Measurements from ENCODE around the gene INSRR.

INSRR gene

DNA sequence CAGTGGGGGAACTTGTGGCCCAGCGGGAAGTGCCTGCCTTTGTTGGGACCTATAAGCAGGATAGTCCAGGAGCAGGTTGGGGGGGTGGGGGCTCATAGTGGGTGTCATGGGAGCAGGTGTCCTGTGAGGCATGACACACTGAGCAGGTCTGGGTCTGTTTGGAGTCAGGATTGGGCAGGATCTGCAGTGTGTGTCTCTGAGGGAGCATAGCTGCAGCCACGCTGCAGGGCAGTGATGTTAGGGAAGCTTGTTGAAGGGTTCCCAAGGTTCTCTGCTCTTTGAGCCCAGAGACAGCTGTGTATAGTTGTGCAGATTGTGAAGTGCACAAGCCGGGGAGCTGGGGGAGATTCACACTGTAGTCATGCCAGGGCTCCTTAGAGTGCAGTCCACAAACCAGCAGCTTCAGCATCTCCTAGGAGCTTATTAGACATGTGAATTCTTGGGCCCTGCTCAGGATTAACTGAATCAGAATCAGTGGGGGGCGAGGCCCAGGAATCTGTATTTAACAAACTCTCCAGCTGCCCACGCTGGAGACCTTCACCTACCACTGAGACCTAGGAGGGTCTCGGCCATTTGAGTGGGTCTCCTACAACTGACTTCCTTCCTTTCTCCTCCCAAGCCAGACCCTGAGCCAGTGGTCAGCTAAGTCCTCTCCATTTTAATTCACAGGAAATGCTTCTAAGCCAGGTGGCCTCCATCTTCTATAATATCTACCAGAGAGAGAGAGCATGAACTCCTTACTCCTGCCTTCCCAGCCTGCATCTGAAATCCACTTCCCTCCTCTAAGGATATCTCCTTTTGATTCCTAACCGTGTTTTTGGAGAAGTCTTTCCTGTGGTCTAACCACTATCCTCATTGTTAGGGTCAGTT, 11.1 kb downstream of the INSRR start:
- DNase-seq = no peak

DNA sequence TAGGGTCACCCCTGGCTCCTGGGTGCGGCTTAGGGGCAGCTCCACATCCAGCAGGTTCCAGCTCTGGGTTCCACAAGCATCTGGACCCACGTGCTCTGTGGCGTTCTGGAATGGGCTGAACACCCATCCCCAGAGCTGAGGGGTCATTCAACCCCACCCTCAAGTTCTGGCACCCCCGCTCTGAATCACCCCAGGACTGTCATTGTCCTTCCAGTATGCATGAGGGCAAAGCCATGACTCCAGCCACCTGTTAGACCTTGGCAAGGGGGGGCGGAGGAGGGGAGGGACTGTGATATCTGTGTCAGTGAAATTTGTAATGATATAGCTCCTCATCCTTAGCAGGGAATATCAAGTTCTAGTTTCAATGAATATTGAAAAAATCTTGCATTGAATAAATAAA, 12.3 kb downstream of the INSRR start:
- DNase-seq = no peak

DNA sequence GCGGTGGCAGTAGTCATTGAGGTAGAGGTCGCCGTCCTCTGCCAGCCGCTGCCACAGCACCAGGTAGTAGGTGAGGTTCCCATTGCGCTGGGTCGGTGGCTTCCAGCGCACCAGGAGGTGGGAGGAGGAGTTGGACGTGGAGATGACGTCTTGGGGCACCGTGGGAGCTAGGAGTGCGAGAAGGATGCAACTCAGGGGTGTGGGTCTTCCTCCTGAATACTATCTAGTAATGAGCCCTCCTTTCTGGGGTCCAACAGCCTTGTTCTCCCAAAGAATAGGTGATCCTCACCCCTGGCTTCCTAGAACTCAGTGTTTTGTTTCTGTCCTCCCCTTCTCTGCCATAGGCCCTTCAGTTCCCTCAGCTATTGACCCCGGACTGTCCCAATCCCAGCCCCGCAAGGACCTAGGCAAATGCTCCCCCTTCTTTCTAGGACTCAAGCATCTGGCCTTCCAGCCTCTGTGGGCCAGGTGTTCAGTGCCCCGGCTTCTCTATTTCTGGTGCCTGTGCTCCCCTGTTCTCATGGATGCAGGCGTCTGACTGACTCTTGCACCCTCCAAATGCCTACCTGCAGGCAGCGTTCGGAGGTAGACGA, 12.9 kb downstream of the INSRR start:
- DNase-seq = no peak

DNA sequence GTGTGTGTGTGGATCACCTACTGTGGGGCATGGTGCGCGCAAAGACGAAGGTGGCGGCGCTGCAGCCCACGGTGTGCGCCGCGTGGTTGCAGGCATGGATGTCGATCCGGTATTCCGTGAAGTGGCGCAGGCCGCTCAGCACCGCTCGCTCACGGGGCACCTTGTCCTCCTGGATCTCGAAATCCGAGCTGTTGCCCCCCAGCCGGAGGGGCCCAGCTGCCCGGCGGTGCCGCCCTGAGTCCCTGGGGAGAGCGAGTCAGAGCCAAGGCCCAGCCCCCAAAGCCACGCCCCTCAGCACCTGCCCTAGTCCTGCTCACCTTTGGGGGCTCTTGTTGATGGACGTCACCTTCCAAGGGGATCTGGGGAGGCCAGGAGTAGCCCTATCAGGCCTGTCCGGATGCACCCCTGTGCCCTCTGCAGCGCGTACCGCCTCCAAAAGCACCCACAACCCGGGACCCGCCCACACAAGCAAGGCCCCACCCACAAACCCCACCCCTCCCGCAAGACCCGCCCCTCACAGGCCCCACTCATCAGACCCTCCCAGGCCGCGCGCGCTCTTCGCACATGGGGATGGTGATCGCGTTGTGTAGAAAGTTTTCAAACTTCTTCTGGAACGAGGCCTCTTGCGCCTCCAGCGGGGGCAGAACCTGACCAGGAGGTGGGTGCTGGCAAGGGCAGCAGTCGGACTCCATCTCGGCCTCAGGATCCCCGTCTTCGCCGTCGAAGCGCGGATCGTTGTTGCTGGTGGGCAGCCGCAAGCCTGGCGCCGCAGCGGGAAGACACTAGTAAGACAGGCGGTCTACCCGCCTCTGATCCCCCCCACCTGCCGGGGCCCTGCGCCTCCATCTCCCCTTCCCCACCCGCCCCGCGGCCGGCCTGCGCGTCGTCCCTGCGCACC, 13.6 kb downstream of the INSRR start:
- no peak for DNase-seq

DNA sequence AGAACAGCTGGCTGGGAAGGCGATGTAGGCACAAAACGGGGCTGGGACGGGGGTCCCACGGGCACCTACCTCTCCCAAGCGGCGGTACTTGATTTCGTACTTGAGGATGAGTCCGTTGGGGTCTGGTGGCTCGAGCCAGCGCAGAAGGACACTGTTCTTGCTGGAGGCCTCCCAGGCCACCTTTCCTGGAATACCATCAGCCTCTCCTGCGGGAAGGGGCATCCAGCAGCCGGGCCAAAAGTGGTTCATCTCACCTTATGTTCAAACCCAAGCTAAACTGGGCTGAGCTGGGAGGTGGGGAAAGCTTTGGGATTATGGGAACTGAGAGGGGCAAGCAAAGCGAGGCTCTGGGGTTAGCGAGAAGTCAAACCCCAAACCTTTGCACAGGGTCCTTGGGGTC, 14.3 kb downstream of the INSRR start:
- no peak for DNase-seq

DNA sequence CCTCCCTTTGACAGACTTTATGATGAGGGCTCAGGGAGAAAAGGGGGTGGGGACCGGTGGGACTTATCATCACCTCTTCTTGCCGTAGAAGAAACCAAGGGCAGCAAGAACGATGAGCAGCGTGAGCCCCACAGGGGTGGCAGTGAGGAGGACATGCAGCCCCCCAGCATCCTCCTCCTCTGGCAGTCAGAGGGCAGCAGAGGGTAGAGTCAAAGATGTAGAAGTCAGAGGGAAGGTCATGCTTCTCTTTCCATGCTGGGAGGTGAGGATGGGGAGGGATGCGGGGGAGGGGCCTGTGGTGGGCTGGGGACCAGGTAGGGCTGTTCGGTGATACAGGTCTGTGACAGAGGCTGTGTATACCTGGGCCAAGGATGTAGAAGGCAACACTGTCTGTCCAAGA, 14.8 kb downstream of the INSRR start:
- DNase-seq = no peak

DNA sequence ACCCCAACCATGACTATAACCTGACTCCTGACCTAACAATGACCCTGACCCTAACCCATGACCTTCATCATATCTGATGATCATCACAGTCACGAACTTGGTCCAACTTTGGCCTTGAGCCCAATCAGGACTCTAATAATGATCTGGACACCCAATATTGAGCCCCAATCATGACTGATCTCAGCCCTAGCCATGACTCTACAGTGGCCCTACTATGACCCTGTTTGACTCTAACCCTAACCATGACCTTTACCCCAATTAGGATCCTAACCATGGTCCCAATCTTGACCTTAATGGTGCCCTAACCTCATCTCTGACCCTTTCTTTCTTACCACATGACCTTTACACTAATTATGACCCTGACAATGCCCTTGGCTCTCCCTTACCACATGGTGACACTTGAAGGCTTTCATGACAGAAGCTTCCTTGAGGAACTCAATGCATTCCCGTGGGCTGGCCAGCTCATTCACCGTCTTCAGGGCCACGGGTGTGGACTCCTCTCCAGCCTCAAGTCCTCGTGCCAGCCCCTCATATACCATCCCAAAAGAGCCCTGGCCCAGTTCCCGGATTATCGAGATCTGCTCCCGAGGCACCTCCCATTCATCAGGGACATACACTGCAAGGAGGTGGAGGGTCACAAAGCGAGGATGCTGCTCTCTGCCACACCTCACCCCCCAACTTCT, 16.2 kb downstream of the INSRR start:
- DNase-seq = no peak

DNA sequence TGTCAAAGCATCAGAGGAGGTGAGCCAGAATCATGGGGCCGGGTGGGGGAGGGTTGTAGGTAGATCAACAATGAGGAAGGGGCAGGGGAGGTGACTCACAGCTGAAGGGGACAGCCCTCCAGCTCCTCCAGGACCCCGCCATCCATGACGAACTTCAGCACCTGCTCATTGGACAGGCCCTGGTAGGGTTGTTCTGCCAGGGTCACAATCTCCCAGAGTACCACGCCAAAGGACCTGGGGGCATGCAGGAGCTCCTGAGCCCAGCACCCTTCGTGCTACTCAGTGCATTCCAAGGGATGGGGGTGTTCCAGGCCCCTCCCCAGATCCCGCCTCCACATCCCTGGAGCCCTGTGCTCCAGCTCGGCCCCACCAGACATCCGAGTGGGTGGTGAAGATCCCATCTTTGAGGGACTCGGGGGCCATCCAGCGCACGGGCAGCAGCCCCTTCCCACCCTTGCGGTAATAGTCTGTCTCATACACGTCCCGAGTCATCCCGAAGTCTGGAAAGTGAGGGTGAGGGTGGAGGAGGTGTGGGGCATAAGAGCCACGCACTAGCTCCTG, 17.5 kb downstream of the INSRR start:
- no peak for DNase-seq

DNA sequence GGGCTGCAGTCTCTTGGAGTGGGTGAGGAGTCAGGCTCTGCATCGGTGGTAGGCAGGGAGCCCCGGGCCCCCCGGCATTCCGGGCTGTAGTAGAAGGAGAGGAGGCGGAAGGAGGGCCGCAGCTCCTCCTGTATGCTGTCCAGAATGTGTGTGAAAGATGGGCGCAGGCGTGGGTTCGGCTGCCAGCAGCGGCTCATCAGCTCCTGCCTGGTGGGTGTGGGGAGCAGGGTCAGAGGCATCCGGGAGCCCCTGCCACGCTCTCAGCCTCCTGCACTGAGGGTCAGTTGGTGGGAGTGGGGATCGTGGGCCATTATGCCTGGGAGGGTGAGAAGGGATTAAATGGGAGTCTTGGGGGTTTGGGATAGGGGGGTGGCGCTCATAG, 18.0 kb downstream of the INSRR start:
- no peak for DNase-seq

DNA sequence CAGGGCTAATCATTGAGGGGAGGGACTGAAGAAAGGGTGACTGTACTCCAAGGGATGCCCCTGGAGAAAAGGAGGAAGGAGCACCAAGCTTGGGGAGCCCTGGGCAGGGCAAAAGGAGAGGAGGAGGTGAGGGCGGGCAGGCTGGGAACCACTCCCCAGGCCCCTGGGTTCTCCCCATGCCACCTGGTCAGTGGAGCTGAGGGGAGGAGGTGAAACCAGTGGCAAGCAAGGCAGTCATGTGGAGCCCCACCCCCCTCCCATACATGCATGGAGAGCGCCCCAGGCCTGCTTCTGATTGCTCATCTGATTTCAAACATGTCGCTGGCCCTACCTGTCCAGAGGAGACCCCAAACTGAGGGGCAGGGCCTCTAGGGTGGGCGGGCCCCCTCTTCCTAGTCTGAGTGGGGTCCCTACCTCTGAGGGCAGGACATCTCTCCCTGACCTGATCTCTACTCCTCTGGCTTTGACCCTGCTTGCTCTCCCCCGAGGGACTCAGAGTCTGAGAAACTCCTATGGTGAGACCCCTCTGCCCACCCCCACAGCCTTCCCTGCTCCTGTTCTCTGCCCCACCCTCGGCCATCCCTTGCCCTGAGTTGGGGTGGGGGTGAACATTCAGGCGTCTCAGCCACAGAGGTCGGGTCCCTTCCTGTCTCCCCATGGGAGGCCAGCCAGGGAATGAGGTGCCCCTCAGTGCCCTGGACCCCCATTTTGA, 18.6 kb downstream of the INSRR start:
- DNase-seq = no peak

DNA sequence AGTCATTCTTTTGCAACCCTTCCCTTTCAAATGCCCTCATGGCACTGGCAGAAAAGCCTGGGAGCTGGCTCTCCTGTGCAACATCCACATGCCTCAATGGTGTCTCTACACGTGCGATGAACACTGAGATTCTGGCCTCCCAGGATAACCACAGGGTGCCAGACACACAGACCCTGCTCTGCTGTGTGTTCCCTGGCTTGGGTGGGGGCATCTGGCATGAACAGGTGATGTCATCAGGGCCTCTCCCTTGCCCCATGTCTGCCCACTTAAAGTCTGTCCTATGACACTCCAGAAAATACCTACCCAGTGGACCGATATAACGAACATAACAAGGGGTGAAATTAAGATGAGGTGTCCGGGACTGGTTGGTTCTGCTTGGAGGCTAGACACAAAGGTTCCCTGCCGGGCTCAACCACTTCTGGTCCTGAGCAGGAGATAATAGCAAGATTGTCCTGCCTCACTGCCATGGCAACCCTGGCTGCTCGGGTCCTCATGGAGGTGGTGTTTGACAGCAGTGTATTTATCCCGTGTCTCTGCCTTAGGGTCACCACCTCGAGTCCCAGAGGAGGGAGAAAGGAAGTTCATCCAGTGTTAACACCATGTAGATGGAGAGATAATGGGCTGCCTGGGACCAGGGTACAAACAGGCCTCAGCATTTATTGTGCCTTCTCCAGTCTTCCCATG, 19.3 kb downstream of the INSRR start:
- DNase-seq = peak; percentile 42

DNA sequence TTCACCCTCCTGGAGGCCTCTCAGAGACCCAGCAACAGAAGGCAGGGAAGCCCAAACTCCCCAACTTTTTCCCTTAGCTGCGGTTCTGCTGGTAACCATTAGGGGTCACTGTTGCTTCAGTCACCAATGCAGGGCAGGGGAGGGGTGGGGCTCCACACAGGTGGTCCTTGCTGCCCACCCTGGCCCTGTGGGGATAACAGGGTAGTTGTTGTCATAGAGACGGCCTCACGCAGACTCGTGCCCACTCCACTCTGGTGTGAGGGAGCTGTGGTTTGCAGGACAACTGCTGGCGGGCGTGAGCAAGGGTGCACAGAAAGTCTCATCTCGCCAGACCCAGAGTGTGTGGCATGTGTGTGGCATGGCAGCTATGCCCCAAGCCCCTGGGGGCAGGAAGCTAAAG, 19.9 kb downstream of the INSRR start:
- DNase-seq = peak; percentile 33

DNA sequence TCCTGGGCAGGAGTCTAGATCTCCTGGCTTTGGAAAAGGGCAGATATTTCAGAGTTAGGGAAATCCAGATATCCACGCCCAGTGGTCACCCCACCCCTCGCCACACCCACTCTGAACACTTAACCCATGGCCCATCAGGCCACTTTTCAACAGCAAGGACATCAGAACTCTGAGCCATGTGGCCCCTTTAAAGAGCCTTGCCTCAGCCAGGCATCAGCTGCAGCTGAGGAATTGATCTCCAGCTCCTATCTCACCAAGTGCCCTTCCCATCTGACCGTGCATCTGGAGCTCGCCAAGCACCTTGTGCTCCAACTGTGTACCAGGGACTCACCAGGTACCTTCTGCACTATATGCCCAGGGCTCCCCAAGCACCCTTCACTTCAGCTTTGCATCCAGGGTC, 22.0 kb downstream of the INSRR start:
- no peak for DNase-seq

DNA sequence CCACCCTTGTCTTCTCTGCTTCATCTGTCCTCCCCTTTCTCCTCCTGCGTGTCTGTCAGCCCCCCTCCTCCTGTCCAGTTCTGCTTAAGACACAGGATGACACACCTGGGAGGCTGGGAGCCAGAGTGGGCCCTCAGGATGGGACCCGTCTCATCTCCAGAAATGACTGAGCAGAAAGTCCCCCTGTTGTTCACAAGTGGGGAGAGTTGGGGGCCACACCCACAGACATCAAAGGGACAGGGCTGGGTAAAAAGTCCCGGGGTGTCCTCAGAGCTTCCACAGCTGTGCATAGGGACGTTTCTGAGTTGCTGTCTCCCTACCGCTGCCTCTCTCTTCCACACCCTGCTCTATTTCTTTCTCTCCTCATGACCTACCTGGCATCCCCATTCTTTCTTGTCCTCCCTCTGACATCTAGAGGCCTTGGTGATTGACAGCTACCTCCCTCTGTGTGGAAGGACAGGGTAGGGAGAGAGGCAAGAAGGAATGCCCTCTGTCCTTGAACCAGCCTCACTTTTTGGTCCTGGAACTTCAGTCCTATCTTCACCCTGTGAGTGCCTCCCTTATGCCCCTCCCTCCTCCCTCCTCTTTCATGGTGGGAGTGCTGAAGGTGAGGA, 22.8 kb downstream of the INSRR start:
- DNase-seq = no peak

DNA sequence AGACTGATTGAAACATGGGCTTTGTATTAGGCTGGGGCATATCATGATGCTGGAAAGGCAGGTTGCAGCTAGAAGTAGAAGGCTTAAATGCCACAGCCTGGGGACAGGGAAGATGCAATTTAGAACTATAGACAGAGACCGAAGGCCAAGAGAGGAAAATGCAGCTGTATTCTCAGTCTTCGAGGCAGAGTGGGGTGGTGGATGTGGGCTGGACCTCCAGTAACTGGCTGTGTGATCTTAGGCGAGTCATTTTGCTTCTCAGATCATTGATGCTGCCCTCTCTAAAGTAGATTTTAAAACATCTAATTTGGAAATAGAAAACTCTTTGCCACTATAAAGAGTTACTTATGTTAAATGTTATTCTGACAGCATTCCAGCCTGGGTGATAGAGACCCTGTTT, 24.6 kb downstream of the INSRR start:
- DNase-seq = no peak

DNA sequence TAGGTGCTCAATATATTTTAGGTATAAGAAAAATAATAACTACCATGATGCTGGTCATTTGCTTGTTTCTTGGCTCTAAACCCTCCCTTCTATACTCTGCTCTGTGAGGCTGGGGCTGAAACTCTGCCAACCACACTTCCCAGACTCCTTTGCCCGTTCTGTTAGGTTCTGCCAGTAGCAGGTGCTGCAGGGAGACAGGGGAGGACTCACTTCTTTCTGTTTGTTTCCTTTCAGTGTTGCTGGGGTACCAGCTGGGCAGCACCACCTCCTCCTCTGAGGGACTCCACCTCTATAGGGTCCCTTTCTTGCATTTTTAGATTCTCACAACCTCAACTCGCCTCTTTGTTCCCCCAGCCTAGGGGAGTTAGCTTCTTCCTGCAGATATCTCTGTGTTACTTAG, 25.3 kb downstream of the INSRR start:
- no peak for DNase-seq

DNA sequence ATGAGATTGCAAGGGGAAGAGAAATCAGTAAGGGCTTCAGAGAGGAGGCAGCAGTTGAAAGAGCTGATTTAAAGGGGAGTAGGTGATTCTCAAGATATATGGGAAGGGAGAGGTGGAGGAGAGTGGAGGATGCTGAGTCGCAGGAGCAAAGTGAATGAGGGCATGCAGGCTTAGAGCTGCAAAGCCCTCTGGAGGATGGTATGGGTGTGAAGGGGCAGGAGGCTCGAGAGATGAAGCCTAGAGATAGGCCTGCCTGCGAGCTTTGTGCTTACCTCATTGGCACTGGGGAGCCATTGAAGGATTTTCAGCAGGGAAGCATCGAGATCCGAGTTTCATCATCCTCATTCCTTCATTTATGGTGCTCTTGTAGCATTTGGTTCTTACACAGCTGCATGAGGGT, 26.5 kb downstream of the INSRR start:
- DNase-seq = no peak

DNA sequence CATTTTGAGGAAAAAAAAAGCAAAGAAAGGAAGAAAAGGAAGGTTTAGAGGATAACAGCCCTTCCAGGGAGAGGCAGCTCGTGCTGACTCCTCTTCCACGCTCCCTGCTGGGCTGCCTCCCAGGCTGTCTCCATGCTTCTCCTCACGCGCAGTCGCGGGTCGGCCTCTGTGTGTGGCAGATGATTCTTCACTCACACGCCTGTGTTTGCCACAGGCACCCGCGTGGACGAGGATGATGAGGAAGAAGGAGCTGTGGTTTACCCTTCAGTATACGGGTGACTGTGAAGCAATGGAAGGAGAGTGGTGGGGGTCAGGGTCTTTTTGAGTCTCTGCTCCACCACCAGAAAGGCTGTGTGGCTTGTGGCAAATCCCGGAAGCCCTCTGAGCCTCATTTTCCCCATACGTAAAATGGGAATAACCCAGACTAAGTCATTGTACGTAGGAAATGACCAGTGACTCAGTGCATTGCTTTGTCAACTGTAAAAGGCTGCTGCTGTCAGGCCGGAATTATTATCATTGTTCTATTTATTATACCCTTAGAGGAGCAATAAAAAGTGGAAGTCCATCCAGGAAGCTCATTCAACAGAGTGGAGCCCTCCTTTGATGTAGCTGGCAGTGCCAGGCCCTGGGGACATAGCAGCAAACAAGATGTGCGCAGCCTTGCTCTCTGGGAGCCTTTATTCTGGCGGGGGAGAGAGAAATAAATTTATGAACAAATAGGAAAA, 30.4 kb downstream of the INSRR start:
- no peak for DNase-seq

DNA sequence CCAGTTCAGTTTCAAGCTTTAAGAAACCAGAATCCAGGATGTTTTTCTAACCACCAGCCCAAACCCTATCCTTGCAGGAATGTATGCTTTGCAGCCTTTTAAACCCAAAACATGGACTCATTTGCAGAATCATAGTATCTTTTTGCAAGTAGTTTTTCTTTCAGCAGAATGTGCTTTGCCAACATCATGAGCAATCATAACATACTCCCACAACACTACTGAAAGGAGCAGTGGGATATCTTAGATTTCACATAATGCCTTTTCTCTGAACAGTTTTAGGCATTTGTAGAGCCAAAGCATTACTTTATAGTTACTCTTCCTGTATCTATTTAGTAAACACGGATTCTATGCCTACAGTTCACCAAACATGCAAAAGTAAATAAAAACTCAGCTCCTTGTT, 32.3 kb downstream of the INSRR start:
- no peak for DNase-seq

DNA sequence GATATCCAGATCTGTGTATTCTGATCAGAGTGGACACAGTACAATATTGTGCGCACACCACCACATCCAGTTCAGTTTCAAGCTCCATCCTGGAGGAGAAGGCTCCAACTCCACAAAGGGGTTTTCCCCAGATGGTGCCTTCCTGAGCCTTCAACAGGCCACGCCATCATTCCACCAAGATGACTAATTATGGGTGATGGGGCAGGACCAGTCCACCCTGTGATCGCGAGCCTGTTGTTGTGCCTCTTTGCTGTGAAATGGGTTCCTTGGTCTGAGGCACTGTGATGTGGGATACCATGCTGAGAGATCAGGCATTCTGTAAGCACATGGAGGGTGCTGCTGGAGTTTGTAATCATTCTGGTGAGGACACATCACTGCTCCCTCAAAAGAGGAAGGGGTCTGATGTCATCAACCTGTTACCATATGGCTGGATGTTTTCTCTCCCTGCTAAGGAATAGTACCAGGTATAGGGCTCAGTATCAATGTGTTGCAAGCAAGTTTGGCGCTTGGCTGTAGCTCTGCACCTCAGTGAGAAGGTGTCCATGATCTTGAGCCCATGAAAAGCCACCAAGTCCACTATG, 35.6 kb downstream of the INSRR start:
- no peak for DNase-seq
